IMR-90 (cell line): ENCODE data around the gene ARMS2. TPM values are rescaled to one million over a fixed set of nuclear protein-coding genes. Genes with fewer than 3 reads are reported as not detected.

Source experiments
- ATAC-seq: fragments of 200-7000 bp; cut with Tn5 transposase; 2 replicates; pipeline ENCODE4 v1.9.1; 2020; ENCODE audit warnings: low read depth, mild to moderate bottlenecking, moderate library complexity
- BruUV-seq: library from RNA; stranded (reverse); fragments of 400-500 nt; replicated peaks from 2 replicates; lab custom pipeline; 2021; lab: Mats Ljungman, UMichigan
- CTCF ChIA-PET: fragments of 300-600 bp; formaldehyde crosslinking; extraction: SDS; loops from one replicate; lab custom pipeline; 2021; ENCODE audit warnings: antibody characterized with exemption; lab: Yijun Ruan, JAX
- POLR2A ChIA-PET: fragments of 300-600 bp; sonication (Branson Sonifier 250); formaldehyde crosslinking; loops from one replicate; lab custom pipeline; 2022; ENCODE audit warnings: antibody characterized with exemption; ENCODE audit not compliant: unreplicated experiment; lab: Charles Lee
- DNase-seq: peaks from one replicate; pipeline ENCODE4 v3.0.0; 2013
- H2AFZ ChIP-seq: replicated peaks from 2 replicates; pipeline ENCODE3; 2013; ENCODE audit warnings: low read length, mild to moderate bottlenecking; ENCODE audit not compliant: poor library complexity
- H2AK5ac ChIP-seq: 2 replicates; pipeline ENCODE4 v1.6.1; 2013; ENCODE audit warnings: low read depth, low read length, inconsistent platforms
- H2AK9ac ChIP-seq: replicated peaks from 2 replicates; pipeline ENCODE3; 2013; ENCODE audit warnings: mild to moderate bottlenecking, low read depth, low read length, moderate library complexity; ENCODE audit not compliant: poor library complexity
- H2BK120ac ChIP-seq: 2 replicates; pipeline ENCODE4 v1.6.1; 2013; ENCODE audit warnings: low read depth, low read length, inconsistent platforms
- H2BK15ac ChIP-seq: 3 replicates; pipeline ENCODE4 v1.6.1; 2013; ENCODE audit warnings: low read depth, low read length, inconsistent platforms
- H2BK20ac ChIP-seq: 2 replicates; pipeline ENCODE4 v1.6.1; 2013; ENCODE audit warnings: low read depth, mild to moderate bottlenecking, inconsistent platforms, low read length, moderate library complexity
- H2BK5ac ChIP-seq: 2 replicates; pipeline ENCODE4 v1.6.1; 2013; ENCODE audit warnings: mild to moderate bottlenecking, low read depth, low read length, inconsistent platforms; ENCODE audit not compliant: poor library complexity, severe bottlenecking
- H3K14ac ChIP-seq: replicated peaks from 2 replicates; pipeline ENCODE4 v1.6.1; 2013; ENCODE audit warnings: low read depth, low read length, inconsistent platforms
- H3K18ac ChIP-seq: 2 replicates; pipeline ENCODE4 v1.6.1; 2013; ENCODE audit warnings: low read depth, low read length, control low read depth
- H3K23ac ChIP-seq: 2 replicates; pipeline ENCODE4 v1.6.1; 2013; ENCODE audit warnings: low read depth, low read length, inconsistent platforms
- H3K27ac ChIP-seq: 2 replicates; pipeline ENCODE4 v1.5.1; 2013; ENCODE audit warnings: mild to moderate bottlenecking, control low read depth, low read length; ENCODE audit not compliant: insufficient read depth
- H3K27me3 ChIP-seq: 2 replicates; pipeline ENCODE4 v1.6.1; 2013; ENCODE audit warnings: low read length; ENCODE audit not compliant: control insufficient read depth, insufficient read depth
- H3K36me3 ChIP-seq: 2 replicates; pipeline ENCODE4 v1.6.1; 2013; ENCODE audit warnings: low read length, mixed read lengths; ENCODE audit not compliant: control insufficient read depth, insufficient read depth
- H3K4ac ChIP-seq: 2 replicates; pipeline ENCODE4 v1.6.1; 2013; ENCODE audit warnings: low read depth, low read length, inconsistent platforms
- H3K4me1 ChIP-seq: 2 replicates; pipeline ENCODE4 v1.6.1; 2013; ENCODE audit warnings: low read length, mixed read lengths; ENCODE audit not compliant: control insufficient read depth, insufficient read depth
- H3K4me2 ChIP-seq: 2 replicates; pipeline ENCODE4 v1.6.1; 2013; ENCODE audit warnings: low read depth, mild to moderate bottlenecking, control low read depth, low read length, moderate library complexity
- H3K4me3 ChIP-seq: 2 replicates; pipeline ENCODE4 v1.5.1; 2013; ENCODE audit warnings: low read depth, mild to moderate bottlenecking, control low read depth, low read length, moderate library complexity; ENCODE audit not compliant: insufficient read depth
- H3K56ac ChIP-seq: 2 replicates; pipeline ENCODE4 v1.6.1; 2013; ENCODE audit warnings: low read length, inconsistent platforms; ENCODE audit not compliant: insufficient read depth; ENCODE audit errors: extremely low read depth
- H3K79me1 ChIP-seq, 2 experiments: 2 replicates each; pipeline ENCODE4 v1.6.1; 2013; ENCODE audit warnings: low read length in 2 of 2, inconsistent platforms in 1 of 2, low read depth in 1 of 2
- H3K9ac ChIP-seq: 2 replicates; pipeline ENCODE4 v1.6.1; 2013; ENCODE audit warnings: low read depth, low read length, control low read depth
- H3K9me1 ChIP-seq: 2 replicates; pipeline ENCODE4 v1.6.1; 2013; ENCODE audit warnings: low read length, inconsistent platforms; ENCODE audit not compliant: insufficient read depth
- H3K9me3 ChIP-seq: 2 replicates; pipeline ENCODE4 v1.6.1; 2013; ENCODE audit warnings: low read length; ENCODE audit not compliant: control insufficient read depth, insufficient read depth
- H4K20me1 ChIP-seq: 2 replicates; pipeline ENCODE4 v1.6.1; 2013; ENCODE audit warnings: low read length, inconsistent platforms; ENCODE audit not compliant: insufficient read depth
- H4K5ac ChIP-seq: 2 replicates; pipeline ENCODE4 v1.6.1; 2013; ENCODE audit warnings: mild to moderate bottlenecking, low read depth, low read length, control low read depth
- H4K8ac ChIP-seq, 2 experiments: 2 replicates each; pipeline ENCODE4 v1.6.1; 2013; ENCODE audit warnings: low read depth in 2 of 2, low read length in 2 of 2, control low read depth in 1 of 2, inconsistent platforms in 1 of 2
- H4K91ac ChIP-seq: 2 replicates; pipeline ENCODE4 v1.6.1; 2013; ENCODE audit warnings: low read depth, low read length, inconsistent platforms; ENCODE audit not compliant: insufficient read depth
- BHLHE40 ChIP-seq: fragments of 150-350 bp; IDR thresholded peaks from 2 replicates; pipeline ENCODE4 v1.6.1; 2016; ENCODE audit warnings: mild to moderate bottlenecking, low read depth, low read length
- MAZ ChIP-seq: IDR thresholded peaks from 2 replicates; pipeline ENCODE4 v1.6.1; 2012; ENCODE audit warnings: low read depth, mild to moderate bottlenecking, low read length, improper control_type of control experiment, moderate library complexity, borderline replicate concordance
- RAD21 ChIP-seq: IDR thresholded peaks from 2 replicates; pipeline ENCODE4 v1.6.1; 2012; ENCODE audit warnings: low read length, improper control_type of control experiment
- SMC3 ChIP-seq: fragments of 150-350 bp; IDR thresholded peaks from 2 replicates; pipeline ENCODE4 v1.6.1; 2016; ENCODE audit warnings: low read depth, mild to moderate bottlenecking, antibody characterized with exemption, low read length, moderate library complexity
- WGBS, 2 experiments: methylation state at CpG; one replicate each; pipeline versions ENCODE4 v1.1.5 to v1.1.7; 2013; ENCODE audit warnings: missing lambda C conversion rate in 2 of 2; ENCODE audit not compliant: insufficient read length in 1 of 2; ENCODE audit errors: extremely low coverage in 2 of 2; 5-methylcytosine and 5-hydroxymethylcytosine counted together
- dilution Hi-C: fragments of 300-500 bp; cut with HindIII; formaldehyde crosslinking; loops from one replicate; pipeline ENCODE4 v1.14.3; 2018; ENCODE audit warnings: low sequenced_read_pairs; ENCODE audit not compliant: unreplicated experiment
- in situ Hi-C: fragments of 300-500 bp; cut with MboI; formaldehyde crosslinking; loops from 3 replicates; pipeline ENCODE4 v1.14.3; 2019; ENCODE audit warnings: low sequenced_read_pairs, inconsistent platforms, mixed read lengths
- intact Hi-C: fragments of 100-400 bp; cut with micrococcal nuclease; formaldehyde crosslinking; loops from 2 replicates; pipeline ENCODE4 v1.10.0; 2022
- polyA plus RNA-seq, 3 experiments: library from polyadenylated mRNA; depleted of rRNA; stranded (reverse); fragments of >200 nt; gene quantifications; 2 replicates each; pipeline ENCODE4 v1.2.3, GENCODE V29; 2012; ENCODE audit warnings: low replicate concordance in 1 of 3
- total RNA-seq: library from RNA; depleted of rRNA; stranded (reverse); fragments of >200 nt; gene quantifications from 2 replicates; pipeline ENCODE4 v1.2.3, GENCODE V29; 2012
- TF ChIP-seq, protein P1 (sequence below): fragments of 150-350 bp; IDR thresholded peaks from 2 replicates; pipeline ENCODE4 v1.6.1; 2016; ENCODE audit warnings: low read depth, mild to moderate bottlenecking, low read length, moderate library complexity, borderline replicate concordance

The ARMS2 gene
- total and polyA plus RNA-seq, 2 of the 4 experiments (the other 2 are of a cell fraction) = not detected

DNA sequence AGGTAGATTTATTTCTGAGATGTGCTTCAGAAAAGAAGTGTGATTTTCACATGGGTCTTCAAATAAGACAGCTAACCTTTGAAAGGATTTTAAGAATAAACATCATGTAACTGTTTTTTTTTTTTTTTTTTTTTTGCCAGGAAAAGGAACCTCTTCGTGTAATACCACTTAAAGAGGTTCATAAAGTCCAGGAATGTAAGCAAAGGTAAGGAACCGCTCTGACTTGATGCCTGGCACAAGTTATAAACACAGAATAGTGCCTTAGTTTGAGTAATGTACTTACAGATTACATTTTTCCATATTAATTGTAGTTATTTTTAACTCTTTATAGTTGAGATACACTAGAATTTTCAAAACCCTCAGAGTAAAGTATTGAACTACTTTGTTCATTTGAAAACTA, 30.4 kb upstream of the ARMS2 start:
- dilution Hi-C loops = no loop called here
- Histone ChIP-seq H2BK15ac (no peak overlapping the region), H4K91ac (no peak overlapping the region), H2BK20ac (no peak overlapping the region), H3K14ac (no peak overlapping the region), H3K4me3 (no peak overlapping the region), H3K36me3 (peaks cover 4% of the 10 kb centered on the region; the same call in 1 of the 2 replicates), H2AK9ac (no peak overlapping the region), H2AFZ (no peak overlapping the region), H2BK120ac (no peak overlapping the region), H3K27me3 (no peaks in the 10 kb centered on the region), H2BK5ac (no peak overlapping the region), H2AK5ac (no peak overlapping the region), H3K79me1 (no peaks in the 10 kb centered on the region), H3K23ac (no peak overlapping the region), H3K4ac (no peak overlapping the region), H4K5ac (no peak overlapping the region), H3K9me1 (peaks cover 5% of the 10 kb centered on the region), H4K20me1 (no peaks in the 10 kb centered on the region), H3K27ac (no peak overlapping the region), H3K4me2 (no peak overlapping the region), H3K9ac (no peak overlapping the region), H4K8ac (no peak overlapping the region), H3K56ac (no peak overlapping the region), H3K9me3 (no peaks in the 10 kb centered on the region), H3K4me1 (peaks cover 4% of the 10 kb centered on the region), H3K18ac (no peak overlapping the region)
- ChIA-PET CTCF (interaction anchor here (0.9 to 1.8 kb wide), 2 partner anchors 11 to 81 kb away, joined by 3 to 5 read pairs; no protein-coding TSS in a partner anchor), POLR2A (no interaction called here)
- TF ChIP-seq SMC3 (no peak), MAZ (no peak), BHLHE40 (no peak), RAD21 (no peak)
- TF ChIP-seq, protein P1, sequence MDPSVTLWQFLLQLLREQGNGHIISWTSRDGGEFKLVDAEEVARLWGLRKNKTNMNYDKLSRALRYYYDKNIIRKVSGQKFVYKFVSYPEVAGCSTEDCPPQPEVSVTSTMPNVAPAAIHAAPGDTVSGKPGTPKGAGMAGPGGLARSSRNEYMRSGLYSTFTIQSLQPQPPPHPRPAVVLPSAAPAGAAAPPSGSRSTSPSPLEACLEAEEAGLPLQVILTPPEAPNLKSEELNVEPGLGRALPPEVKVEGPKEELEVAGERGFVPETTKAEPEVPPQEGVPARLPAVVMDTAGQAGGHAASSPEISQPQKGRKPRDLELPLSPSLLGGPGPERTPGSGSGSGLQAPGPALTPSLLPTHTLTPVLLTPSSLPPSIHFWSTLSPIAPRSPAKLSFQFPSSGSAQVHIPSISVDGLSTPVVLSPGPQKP = no peak
- no CpG with 5 or more reads among the region's 2 CpGs for WGBS, 2 experiments
- no TSS peak for BruUV-seq
- DNase-seq (no peak), ATAC-seq (no peak)
- in situ Hi-C loops = no loop called here
- intact Hi-C loops = loop anchor here (5.0 kb wide), 1 partner anchor 47 kb away; no protein-coding TSS in a partner anchor
